NB4 (cell line): Measurements from ENCODE around the gene NDUFS6.

Experiments
- DNase-seq: peaks from one replicate; pipeline ENCODE4 v3.0.0; 2010; ENCODE audit warnings: low read depth
- H3K4me3 ChIP-seq: one replicate; pipeline ENCODE4 v1.5.1; 2011; ENCODE audit warnings: mild to moderate bottlenecking, low read depth, low read length, moderate library complexity
- MYC ChIP-seq: IDR thresholded peaks from 2 replicates; pipeline ENCODE4 v1.6.1; 2011; ENCODE audit warnings: low read depth, low read length
- POLR2A ChIP-seq: IDR thresholded peaks from 2 replicates; pipeline ENCODE4 v1.6.1; 2011; ENCODE audit warnings: mild to moderate bottlenecking; ENCODE audit not compliant: insufficient read length; ENCODE audit errors: extremely low read depth
- TF ChIP-seq, protein P1 (sequence below): IDR thresholded peaks from one replicate; pipeline ENCODE4 v1.5.1; 2012; ENCODE audit warnings: low read depth, low read length
- TF ChIP-seq, protein P2 (sequence below): IDR thresholded peaks from 2 replicates; pipeline ENCODE4 v1.6.1; 2011; ENCODE audit warnings: low read depth, low read length

The NDUFS6 gene

DNA sequence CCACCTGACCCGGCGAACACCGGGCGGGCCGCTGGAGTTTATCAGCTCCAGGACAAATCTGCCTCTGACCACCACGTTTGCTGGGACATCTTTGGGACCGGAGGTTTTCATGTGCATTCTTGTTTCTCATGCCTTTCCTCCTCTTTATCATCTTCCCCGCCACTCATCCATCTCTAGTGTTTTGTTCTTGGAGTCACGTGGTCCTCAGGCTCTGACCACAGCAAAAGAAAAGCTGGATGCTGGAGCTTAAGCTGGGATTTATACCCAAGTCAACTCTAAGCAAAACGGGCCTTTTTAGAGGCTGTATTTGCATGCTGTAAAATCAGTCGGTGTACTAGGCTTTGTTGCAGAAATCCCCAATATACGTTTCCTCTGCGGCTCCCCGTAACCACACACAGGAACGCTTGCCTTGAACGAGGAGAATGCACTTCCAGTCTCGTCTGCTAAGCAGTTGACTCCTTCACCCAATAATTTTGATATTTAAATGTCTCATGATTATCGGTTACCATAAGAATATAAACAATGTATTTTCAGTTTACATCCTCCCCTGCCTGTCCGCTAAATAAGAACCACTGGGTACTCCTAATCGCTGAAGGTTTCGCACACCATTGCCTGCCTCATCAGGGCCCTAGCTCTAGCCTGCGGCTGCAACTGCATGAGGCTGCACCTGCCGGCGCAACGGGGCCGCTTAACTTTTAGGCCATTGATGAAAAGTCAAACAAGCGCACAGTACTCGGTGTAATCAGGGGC, 560 bp upstream of the NDUFS6 start:
- peak; percentile 71 for DNase-seq
- TF ChIP-seq POLR2A (no peak), MYC (peak; percentile 53)
- TF ChIP-seq, protein P1, sequence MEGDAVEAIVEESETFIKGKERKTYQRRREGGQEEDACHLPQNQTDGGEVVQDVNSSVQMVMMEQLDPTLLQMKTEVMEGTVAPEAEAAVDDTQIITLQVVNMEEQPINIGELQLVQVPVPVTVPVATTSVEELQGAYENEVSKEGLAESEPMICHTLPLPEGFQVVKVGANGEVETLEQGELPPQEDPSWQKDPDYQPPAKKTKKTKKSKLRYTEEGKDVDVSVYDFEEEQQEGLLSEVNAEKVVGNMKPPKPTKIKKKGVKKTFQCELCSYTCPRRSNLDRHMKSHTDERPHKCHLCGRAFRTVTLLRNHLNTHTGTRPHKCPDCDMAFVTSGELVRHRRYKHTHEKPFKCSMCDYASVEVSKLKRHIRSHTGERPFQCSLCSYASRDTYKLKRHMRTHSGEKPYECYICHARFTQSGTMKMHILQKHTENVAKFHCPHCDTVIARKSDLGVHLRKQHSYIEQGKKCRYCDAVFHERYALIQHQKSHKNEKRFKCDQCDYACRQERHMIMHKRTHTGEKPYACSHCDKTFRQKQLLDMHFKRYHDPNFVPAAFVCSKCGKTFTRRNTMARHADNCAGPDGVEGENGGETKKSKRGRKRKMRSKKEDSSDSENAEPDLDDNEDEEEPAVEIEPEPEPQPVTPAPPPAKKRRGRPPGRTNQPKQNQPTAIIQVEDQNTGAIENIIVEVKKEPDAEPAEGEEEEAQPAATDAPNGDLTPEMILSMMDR, result no peak
- TF ChIP-seq, protein P2, sequence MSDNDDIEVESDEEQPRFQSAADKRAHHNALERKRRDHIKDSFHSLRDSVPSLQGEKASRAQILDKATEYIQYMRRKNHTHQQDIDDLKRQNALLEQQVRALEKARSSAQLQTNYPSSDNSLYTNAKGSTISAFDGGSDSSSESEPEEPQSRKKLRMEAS, result peak; percentile 90
- H3K4me3 ChIP-seq, result peak overlapping the region; percentile 75

DNA sequence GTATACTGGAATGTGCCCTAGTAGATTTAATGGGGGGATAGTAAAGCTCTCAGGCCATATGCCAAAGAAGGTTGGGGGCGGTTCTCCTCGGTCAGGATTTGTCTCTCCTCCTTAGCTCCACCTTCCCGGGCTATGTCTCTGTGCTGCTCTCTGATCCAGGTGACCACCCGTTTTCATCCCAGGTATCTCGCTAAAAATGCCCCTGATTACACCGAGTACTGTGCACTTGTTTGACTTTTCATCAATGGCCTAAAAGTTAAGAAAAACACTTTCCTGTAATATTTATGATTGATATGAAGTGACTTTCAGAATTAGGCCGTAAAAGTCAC, 724 bp downstream of the NDUFS6 start:
- DNase-seq, result peak; percentile 52
- peak overlapping the region; percentile 75 for H3K4me3 ChIP-seq
- TF ChIP-seq, protein P2, result no peak
- no peak for TF ChIP-seq POLR2A
- TF ChIP-seq MYC, result no peak
- TF ChIP-seq, protein P1, result no peak

DNA sequence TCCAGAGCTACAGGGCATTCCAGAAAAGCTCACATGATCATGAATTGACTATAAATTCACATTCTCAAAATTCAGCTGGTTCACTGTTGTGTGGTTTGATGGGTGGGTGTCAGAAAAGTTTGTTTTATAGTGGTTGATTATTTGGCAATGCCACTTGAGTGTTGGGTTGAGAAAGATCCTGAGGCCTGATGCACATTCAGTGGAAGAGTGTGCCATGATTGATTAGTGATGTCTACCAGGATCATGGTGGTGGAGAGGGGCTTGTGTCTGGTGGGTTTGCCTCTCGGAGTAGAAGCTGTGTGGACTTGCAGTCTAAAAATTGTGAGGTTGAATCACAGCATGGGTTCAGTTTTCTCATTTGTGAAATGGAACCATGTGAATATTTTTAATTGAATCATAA, 2.0 kb downstream of the NDUFS6 start:
- no peak overlapping the region for H3K4me3 ChIP-seq
- TF ChIP-seq POLR2A (no peak), MYC (no peak)
- TF ChIP-seq, protein P1, result no peak
- TF ChIP-seq, protein P2, result no peak
- DNase-seq, result no peak

DNA sequence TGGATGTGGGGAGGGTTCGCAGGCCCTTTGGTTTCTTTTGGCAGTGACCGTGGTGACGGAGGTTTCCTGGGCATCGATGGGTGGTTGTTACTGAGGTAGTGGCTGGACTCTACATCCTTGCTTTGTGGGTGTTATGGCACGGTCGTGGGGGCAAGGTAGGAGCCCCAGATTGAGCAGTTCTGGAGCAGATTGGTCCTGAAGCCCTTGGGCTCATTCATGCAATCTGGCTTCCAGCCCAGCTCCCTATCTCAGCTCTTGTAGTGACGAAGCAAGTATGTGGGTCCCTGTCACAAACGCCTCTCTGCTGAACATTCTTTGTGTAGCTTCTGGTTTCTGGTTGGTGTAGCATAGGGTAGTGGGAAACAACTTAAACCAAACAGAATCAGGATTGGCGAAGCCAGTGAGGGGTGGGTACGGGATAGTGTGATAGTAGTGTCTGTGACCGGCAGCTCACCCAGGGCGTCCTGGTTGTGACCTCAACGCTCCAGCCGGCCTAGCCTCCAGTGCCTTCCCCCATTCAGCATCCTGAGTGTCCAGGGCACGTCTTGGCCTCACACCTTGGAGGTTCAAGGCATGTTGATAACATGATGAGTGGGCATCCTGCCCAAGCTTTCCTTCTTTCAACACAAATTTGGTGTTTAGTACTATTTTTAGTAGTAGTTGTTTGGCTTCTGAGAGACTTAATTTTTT, 2.9 kb downstream of the NDUFS6 start:
- H3K4me3 ChIP-seq, result no peak overlapping the region
- TF ChIP-seq, protein P1, result no peak
- TF ChIP-seq MYC (no peak), POLR2A (no peak)
- TF ChIP-seq, protein P2, result no peak
- DNase-seq, result no peak

DNA sequence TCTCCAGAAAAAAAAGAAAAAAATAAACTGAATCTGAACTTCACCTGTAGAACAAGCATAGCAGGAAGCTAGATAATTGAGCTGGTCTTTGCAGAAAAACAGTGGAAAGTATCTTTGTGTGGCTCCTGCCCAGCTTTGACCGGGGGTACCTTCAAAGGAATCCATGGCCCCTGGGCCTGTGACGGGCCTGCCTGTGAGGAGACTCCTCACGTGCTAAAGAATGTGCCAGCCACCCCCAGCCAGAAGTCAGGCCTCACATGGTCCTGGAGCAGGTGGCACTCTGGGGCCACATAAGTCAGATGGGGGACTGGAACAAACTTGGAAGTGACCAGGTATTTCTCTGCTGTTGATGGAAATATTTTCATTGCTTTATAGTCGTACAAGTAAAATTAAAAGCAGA, 4.1 kb downstream of the NDUFS6 start:
- H3K4me3 ChIP-seq, result no peak overlapping the region
- no peak for TF ChIP-seq MYC
- DNase-seq, result no peak

DNA sequence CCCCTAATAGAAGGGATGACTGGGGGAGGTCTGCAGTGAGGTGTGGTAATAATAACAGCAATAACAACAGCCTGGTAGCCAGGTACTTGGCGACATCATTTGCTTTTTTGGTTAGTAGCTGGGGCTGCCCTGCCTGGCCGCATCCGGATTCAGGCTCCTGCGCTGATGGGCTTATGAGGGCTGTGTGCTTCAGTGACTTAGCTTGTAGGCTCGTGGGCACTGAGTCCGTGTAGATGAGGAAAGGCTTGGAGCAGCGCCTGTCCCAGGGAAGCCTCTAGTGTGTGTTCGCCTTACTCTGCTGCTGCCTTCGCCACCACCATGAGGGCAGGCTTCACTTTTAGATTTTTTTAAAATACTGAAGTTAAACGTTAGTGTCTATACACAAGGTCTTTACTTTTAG, 4.5 kb downstream of the NDUFS6 start:
- DNase-seq, result no peak
- H3K4me3 ChIP-seq, result no peak overlapping the region
- TF ChIP-seq, protein P1, result no peak
- no peak for TF ChIP-seq MYC
- no peak for TF ChIP-seq POLR2A
- TF ChIP-seq, protein P2, result no peak
